NCI-H446 (cell line): ENCODE measurements around the gene ITGB1BP1.

Experiments used
- DNase-seq, 2 experiments: peaks; one replicate each; lab custom pipeline; 2025; lab: John Stamatoyannopoulos, UW

ITGB1BP1 gene

DNA sequence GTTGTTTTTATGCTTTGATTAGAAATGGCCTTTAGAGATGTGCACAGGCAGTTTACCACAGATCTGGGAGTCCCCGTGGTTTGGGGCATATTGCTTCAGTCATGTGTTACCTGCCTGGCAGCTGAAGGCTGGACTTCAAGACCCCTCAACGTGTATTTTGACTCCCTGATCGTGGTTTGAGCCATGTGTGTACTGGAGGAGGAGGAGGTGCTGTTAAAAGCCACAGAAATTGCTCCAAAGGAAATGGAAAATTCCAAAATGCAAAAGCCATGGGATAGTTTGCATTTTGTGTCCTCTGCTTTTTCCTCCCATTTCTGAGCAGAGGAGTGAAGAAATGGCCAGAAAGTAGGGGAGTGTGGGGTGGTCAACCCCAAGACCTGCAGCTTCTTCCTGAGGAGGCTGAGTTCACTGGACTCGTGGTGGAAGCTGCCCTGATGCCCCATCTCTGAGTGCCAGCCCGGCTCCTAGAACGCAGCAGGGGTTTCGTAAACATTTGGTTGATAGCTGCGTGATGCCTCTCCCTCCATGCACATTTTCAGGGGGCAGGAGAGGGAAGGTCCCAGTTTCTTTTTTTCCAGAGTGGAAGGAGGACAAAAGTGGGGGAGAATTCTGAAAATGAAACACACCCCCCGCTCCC is 45.7 kb downstream of the ITGB1BP1 start:
- DNase-seq: no peak

DNA sequence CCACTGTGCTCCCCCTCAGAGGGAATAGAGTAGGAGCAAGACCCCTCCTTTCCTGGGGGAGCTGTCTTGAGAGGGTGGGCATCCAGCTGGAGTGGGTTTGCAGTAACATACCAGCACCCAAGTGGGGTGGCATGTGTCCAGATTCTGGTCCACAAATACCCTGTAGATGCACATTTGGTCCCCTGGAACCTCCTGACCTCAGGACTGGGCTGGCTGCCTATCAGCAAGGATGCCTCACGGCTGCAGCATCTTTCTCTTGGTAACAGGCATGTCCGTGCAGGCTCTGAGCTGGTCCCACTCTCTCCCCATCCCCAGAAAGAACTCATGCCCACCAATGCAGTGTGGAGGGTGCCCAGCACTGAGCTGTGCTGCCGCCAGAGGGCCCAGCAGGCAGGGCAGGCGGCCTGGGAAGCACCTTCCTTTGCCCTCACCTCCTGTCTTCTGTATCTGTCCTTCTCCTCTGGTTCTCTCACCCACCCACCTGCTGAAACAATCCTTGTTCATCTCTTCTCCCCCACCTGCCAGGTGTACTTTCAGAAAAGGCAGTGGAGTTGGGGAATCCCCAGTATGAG is 47.4 kb downstream of the ITGB1BP1 start:
- DNase-seq: no peak

DNA sequence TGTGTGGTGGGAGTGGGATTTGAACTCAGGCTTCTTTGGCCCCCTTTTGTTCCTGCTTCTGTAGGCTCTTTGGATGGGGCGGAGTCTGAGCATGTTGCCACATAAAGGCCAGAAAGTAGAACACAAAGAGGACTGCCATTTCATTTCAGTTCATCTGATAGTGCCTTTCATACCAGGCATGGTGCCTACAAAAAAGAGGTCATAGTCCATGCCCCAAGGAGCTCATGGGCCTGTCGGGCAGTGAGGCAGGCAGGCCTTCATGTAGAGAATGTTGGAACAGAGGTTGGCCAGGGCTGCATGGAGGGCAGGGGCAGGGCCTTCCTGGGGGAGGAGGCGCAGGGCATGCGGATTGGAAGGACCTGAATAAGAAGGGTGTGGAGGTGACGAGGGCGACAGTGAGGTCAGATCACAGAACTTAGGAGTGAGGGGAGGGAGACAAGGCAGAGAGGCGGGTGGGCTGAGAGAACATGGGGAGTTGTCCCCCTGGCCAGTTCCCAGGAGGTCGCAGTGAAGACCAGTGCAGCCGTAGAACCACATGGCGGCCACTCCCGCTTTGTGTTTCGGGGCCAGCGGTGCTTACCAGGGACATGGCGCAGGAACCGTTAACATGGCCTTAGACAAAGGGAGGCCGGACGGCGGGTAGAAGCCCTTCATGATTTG is 49.1 kb downstream of the ITGB1BP1 start:
- DNase-seq: no peak

DNA sequence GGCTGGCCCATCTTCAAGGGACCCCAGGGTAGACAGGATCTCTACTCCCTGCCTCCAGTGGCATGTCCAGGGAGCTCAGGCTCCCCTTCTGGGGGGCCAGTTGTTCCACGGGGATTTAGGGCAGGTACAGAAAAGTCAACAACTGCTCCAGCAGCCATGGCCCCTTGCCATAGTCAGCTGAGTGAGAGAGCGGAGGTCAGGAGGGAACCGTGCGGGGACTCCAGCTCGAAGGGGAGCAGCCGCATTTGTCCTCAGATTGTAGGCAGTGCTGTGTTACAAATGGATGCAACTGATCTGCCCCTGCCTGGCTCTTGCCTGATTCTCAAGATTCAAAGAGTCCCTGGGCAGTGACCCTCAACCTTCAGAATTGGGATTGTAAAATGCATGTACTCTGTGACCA is 49.9 kb downstream of the ITGB1BP1 start:
- DNase-seq: no peak

DNA sequence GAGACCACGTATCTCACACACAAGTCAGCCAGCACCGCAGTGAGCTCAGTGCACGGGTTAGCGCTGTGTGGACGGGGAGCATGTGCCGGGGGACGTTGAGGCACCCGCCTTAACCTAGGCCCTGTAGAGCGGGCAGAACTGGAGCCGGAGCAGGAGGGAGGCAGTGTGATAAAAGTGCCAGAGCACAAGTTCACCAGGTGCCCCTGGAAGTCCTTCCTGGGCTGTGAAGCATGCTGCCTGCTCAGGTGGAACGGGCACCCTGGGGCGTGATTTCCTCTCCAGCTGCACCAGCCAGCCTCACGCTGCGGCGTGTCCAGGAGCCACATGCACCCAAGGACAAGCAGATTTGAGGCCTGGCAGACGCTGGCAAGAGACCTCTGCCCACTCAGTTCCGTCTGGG is 50.3 kb downstream of the ITGB1BP1 start:
- no peak for DNase-seq

DNA sequence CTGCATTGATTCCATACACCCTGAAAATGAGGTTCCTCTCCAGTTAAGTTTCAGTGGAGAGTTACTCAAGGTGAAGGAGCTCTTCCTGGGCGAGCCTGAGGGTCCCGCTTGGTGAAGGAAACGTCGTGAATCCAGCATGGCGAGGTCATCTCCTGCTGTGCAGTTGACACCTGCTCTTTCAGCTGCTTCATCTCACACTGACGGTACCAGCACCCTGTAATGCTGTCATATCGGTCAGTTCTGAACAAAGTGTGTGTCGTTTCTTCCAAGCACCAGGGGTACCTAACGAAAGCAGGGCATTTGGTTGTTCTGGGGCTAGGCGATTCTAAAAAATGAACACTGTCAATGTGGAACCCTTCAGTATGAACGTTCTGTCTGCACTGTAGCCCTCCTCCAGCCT is 52.6 kb downstream of the ITGB1BP1 start:
- no peak for DNase-seq

DNA sequence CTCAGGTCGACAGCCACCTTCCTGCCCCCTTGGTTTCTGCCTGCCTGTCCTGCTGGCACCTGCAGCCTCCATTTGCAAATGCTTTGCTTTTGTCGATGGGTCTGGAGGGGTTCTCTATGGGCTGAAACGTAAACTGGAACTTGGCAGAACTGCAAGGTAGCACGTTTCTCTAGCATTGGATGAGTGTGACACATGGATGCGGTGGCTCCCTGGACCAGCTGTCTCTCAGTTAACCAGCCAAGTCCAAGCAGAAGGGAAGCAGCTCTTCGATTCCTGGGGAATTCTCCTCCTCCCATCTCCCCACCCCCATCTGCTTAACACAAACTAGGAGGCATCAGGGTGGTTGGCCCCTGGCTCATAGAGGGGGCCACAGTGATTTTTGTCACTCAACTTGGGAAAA is 57.3 kb downstream of the ITGB1BP1 start:
- peak; percentile 41 to 80 for DNase-seq

DNA sequence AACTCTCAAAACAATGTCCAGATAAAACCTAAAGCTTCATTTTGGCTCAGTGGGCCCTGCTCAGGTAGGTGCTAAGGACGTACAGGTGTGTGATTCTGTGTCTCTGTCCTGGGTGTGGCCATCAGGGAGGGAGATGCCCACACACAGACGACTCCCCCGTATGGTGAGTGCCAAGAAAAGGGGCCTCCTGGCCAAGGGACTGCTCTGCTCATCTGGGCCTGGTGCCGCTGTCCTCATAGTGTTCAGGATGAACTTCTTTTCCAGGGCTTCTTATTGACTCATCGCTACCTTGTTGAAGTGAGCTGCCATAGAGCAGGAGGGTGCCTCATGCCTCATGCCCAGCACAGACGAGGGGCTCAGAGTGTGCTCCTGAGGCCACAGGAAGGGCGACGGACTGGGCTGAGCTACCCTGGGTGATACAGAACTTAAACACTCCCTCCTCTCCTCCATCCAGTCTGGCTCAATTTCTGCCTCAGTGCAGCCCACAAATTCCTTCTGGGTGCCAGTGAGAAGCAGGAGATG is 57.8 kb downstream of the ITGB1BP1 start:
- no peak for DNase-seq

DNA sequence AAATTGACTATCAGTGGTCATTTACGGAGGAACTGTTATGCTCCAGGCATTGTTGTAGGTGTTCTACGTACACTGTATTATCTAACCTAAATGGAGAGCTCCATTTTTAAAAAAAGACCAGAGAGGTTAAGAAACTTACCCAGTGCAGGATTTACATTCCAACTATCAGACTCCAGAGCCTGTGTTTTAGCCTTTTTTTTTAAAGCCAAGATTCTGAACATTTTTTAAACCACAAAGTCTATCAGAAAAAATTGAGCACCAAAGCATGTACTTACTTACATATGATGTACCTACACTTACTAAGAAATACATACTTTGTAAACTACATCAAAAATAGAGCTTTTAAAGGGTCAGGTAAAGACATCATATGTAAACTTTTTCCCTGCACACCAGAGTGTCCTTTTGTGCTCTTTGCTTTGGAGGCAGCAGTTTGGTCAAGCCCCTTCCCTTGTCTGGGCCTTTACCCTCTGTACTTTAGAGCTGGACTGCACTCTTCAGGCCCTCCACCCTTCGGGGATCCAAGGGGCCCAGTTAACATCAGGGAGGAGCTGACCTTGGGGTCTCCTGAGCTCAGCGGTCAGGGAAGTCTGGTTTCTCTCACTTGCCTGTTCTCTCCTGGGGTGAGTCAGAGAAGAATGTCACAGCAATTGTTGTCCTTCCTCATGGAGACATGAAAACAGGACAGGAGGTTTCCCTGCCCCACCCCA is 58.4 kb downstream of the ITGB1BP1 start:
- DNase-seq: no peak

DNA sequence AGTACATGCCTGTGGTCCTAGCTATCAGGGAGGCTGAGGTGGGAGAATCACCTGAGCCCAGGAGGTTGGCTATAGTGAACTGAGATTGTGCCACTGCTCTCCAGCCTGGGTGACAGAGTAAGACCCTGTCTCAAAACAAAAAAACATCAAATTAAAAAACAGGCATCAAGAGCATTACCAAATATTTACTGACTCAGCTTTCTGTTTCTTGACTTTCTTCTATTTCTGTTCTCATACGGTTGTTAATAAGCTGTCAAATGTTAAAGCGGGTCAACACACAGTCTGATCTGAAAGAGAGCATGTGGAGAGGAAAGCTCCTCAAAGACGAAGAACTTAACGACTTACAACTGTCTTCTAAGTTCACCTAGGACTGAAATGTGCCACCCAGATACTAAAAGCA is 59.0 kb downstream of the ITGB1BP1 start:
- DNase-seq: no peak

DNA sequence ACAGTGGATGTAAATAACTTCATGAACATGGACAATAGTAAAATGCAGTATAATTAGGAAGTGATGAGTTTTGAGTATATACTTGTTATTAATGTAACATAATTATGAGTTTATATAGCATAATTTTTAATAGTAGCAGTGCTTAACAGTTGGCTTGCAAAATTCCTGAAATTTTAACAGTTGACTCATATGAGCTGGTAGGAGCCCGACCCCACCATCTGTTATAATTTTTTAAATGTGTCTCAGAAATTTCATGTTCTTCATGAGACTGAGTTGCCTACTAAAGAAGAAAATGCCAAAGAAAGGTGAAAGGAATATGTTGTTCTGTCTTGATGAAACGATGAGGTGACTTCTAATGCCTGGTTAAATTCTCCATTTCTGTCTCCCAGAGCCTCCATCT is 62.6 kb downstream of the ITGB1BP1 start:
- peak in 1 of 2 experiments; percentile 5 for DNase-seq

DNA sequence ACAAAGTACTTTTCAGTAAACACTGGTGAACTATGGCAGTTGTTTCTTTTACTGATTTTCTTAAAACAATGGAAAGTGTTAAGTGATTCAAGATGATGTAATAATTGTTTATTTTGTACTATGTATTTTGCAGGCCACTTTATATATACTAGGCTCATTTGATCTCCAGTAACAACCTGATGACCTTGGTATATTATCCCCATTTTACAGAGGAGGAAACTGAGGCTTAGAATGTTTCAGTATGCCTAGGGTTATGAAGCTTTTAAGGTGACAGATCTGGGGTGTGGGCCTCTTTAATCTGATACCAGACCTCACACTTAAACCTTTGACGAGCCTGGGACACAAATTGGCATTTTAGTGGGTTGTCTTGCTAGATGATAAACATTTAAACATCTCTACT is 63.2 kb downstream of the ITGB1BP1 start:
- DNase-seq: no peak

DNA sequence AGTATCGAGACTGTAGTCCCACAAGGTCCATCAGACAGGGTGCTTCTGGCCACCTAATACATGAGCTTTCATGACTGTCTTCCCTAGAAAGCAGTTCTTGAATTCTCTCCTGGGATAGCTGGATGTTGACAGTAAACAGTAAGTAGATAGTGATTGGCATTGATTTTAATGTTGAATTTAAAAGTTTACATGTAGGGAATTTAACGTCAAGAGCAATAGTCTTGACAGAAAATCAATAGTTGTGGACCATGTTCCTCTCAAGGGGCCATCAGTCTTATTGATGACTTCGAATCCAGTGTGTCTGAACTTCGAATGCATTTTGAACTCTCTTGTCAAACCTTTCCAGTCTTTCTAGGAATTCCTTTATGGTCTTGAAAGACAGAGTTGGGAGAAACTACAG is 63.9 kb downstream of the ITGB1BP1 start:
- DNase-seq: no peak

DNA sequence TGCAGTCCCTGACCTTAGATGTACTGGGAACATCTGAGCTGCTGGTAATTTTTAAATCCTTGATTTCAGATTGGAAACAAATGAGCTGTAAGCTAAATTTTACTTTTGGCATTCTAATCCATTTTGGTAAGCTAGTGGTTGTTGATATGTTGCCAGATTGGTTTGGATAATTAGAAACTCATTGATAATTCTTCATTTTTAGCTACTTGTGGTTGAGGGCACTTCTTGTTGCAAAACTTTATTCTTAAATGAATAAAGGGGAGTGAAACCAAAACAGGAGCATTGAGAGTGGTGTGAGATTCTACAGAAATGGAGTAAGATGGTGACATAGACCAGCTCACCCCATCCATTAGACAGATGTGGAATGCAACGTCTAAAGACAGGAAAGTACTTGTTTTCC is 64.5 kb downstream of the ITGB1BP1 start:
- no peak for DNase-seq

DNA sequence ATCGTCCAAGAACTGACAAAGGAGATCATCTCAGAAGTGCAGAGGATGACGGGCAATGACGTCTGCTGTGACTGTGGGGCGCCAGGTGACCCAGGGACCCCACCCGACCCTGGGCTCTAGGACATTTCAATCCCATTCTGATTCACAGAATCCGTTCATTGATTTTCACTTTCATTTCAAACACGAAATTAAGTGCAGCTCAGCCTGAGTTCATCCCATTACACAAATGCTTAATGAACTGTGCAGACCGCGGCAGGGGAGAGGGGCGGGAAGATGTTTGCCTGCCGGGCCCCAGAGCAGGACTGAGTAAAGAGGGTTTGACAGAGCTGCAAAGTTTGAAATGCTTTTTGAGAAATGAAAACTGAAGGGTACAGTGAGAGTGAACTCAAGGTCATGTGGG is 67.1 kb downstream of the ITGB1BP1 start:
- DNase-seq: peak in 1 of 2 experiments; percentile 35

DNA sequence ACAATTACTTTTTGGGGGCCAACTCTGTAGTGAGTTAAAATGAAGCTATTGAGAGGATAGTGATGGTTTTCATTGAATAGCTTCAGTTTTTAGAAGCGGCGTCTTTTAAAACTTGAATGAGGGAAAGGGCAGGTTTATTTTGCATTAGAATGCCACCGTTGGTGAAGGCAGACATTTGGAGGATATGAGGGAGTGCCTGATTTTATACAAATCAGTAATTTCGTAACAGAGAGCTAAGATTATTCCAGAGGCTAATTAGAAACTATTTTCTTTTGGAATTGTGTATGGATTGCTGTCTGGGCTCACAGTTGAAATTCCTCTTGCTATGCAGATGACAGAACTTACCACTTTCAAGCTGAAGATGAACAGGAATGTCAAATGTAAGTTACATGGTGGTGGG is 67.6 kb downstream of the ITGB1BP1 start:
- no peak for DNase-seq

DNA sequence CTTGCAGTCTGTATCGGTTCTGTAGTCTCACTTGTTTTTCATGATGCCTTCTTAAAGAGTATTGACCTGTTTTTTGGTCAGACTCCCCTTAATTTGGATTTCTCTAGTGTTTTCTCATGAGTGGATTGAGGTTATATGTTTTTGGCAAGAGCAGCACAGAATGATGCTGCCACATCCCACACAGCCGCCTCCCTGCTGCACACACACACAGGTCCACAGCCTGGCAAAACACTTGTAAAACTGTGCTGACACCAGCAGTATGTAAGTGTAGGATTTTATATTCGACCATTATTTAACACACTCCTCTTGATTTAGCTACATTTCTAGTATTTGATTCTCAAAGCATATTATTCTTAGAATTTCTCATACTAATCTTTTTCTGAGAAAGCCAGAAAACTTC is 68.1 kb downstream of the ITGB1BP1 start:
- no peak for DNase-seq

DNA sequence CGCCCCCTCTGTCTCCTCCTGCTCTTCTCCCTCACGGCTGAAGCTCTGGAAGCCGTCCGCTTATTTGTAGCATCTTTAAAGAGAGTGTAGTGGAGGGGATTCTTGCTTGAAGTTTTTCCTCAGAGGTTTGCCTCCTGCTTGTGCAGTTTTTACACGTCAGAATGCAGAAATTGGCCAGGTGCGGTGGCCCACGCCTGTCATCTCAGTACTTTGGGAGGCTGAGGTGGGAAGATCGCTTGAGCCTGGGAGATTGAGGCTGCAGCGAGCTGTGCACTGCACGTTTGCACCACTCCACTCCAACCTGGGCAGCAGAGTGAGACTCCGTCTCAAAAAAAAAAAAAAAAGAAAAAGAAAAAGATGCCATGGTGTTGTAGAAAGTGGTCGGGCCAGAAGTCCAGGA is 69.0 kb downstream of the ITGB1BP1 start:
- DNase-seq: no peak
